Inflammatory macrophage treated with lipopolysaccharide for 4 hours (primary cell): Measurements from ENCODE around the gene GMPR.
"Not testable (repeated sequence)": the region's sequence is repeated elsewhere in the genome, so short reads cannot be mapped to it uniquely, and the experiment has no call there.

Experiments
- DNase-seq: peaks from one replicate; pipeline ENCODE4 v3.0.0-alpha.2; 2020

Gene GMPR

GRCh38 chr6:16251706-16252105, 13.3 kb downstream of the GMPR start:
- no peak for DNase-seq

GRCh38 chr6:16252686-16253299, 14.4 kb downstream of the GMPR start:
- no peak for DNase-seq

- DNase-seq, result no peak
Observed at GRCh38 chr6:16253399-16254144, 15.2 kb downstream of the GMPR start.

- no peak for DNase-seq
Observed at GRCh38 chr6:16254535-16254934, 16.1 kb downstream of the GMPR start.

GRCh38 chr6:16256781-16257180, 18.4 kb downstream of the GMPR start:
- DNase-seq, result no peak

GRCh38 chr6:16257999-16258708, 19.8 kb downstream of the GMPR start:
- DNase-seq, result no peak

- no peak for DNase-seq
Observed at GRCh38 chr6:16258709-16259075, 20.3 kb downstream of the GMPR start.

- not testable (repeated sequence) for DNase-seq
Observed at GRCh38 chr6:16259604-16260003, 21.2 kb downstream of the GMPR start.

GRCh38 chr6:16260602-16261001, 22.2 kb downstream of the GMPR start:
- DNase-seq, result not testable (repeated sequence)

- DNase-seq, result not testable (repeated sequence)
Observed at GRCh38 chr6:16262773-16263172, 24.4 kb downstream of the GMPR start.

GRCh38 chr6:16263464-16264099, 25.2 kb downstream of the GMPR start:
- not testable (repeated sequence) for DNase-seq

- no peak for DNase-seq
Observed at GRCh38 chr6:16264785-16265184, 26.4 kb downstream of the GMPR start.

- no peak for DNase-seq
Observed at GRCh38 chr6:16265351-16266341, 27.3 kb downstream of the GMPR start.

GRCh38 chr6:16267428-16268263, 29.3 kb downstream of the GMPR start:
- DNase-seq, result no peak

- not testable (repeated sequence) for DNase-seq
Observed at GRCh38 chr6:16269442-16270070, 31.2 kb downstream of the GMPR start.

- DNase-seq, result no peak
Observed at GRCh38 chr6:16270178-16270794, 31.9 kb downstream of the GMPR start.

GRCh38 chr6:16271428-16271827, 33.0 kb downstream of the GMPR start:
- DNase-seq, result no peak

- DNase-seq, result no peak
Observed at GRCh38 chr6:16272201-16272600, 33.8 kb downstream of the GMPR start.

- no peak for DNase-seq
Observed at GRCh38 chr6:16273256-16273655, 34.9 kb downstream of the GMPR start.

GRCh38 chr6:16274483-16274882, 36.1 kb downstream of the GMPR start:
- DNase-seq, result no peak
